Suprapubic skin (tissue), 4 donors: ENCODE results near the gene PLBD1. TPM values are rescaled to one million over a fixed set of nuclear protein-coding genes. Genes with fewer than 3 reads are reported as not detected.

Experiments
- DNase-seq, 2 donors: peaks; one replicate each; pipeline ENCODE4 v3.0.0-alpha.2; 2019; ENCODE audit warnings: low spot score in 2 of 2
- H3K27ac ChIP-seq: fragments of 200-600 bp; sonication (generic); one replicate; pipeline ENCODE4 v1.5.1; 2019
- H3K27me3 ChIP-seq: fragments of 200-600 bp; sonication (generic); one replicate; pipeline ENCODE4 v1.5.1; 2019
- H3K36me3 ChIP-seq: fragments of 200-600 bp; sonication (generic); one replicate; pipeline ENCODE4 v1.5.1; 2019
- H3K4me1 ChIP-seq: fragments of 200-600 bp; sonication (generic); one replicate; pipeline ENCODE4 v1.5.1; 2019
- H3K4me3 ChIP-seq: fragments of 200-600 bp; sonication (generic); one replicate; pipeline ENCODE4 v1.5.1; 2019; ENCODE audit warnings: mild to moderate bottlenecking
- H3K9me3 ChIP-seq: fragments of 200-600 bp; sonication (generic); one replicate; pipeline ENCODE4 v1.5.1; 2019
- CTCF ChIP-seq, 2 donors: fragments of 200-600 bp in 1 of 2; fragments of 450-650 bp in 1 of 2; sonication (generic) in 1 of 2; IDR thresholded peaks; one replicate each; pipeline ENCODE4 v1.5.1; 2016 to 2019; ENCODE audit warnings: antibody characterized with exemption in 2 of 2, mild to moderate bottlenecking in 1 of 2, moderate library complexity in 1 of 2
- EP300 ChIP-seq: sonication (generic); formaldehyde crosslinking; IDR thresholded peaks from one replicate; pipeline ENCODE4 v1.6.1; 2017; ENCODE audit warnings: antibody characterized with exemption
- POLR2A ChIP-seq, 2 donors: fragments of 450-650 bp; IDR thresholded peaks; one replicate each; pipeline ENCODE4 v1.6.1; 2017; ENCODE audit warnings: antibody characterized with exemption in 2 of 2, mild to moderate bottlenecking in 2 of 2, moderate library complexity in 2 of 2
- POLR2AphosphoS5 ChIP-seq, 3 donors: sonication (generic); formaldehyde crosslinking; IDR thresholded peaks; one replicate each; pipeline ENCODE4 v1.6.1; 2017; ENCODE audit warnings: antibody characterized with exemption in 3 of 3
- WGBS: methylation state at CpG from one replicate; pipeline ENCODE4 v1.1.5; 2018; 5-methylcytosine and 5-hydroxymethylcytosine counted together
- total RNA-seq, 4 donors: library from RNA; depleted of rRNA; stranded (reverse); fragments of >200 nt; gene quantifications; one replicate each; pipeline ENCODE4 v1.1.0, GENCODE V29; 2016

PLBD1 gene
- total RNA-seq, 4 donors from 2014 or later = 10.6 to 22.0 (median 18.1) TPM

GRCh38 chr12:14591719-14592118 is 24.0 kb upstream of the PLBD1 start:
- no peaks in the 10 kb centered on the region for H3K36me3 ChIP-seq
- no peak for DNase-seq
- 51% methylated on average over 1 of the region's 1 CpG for WGBS
- H3K4me1 ChIP-seq = no peaks in the 10 kb centered on the region
- TF ChIP-seq POLR2AphosphoS5 (IDR thresholded peaks at IDR 0.05) (no peak), EP300 (no peak), CTCF (IDR thresholded peaks at IDR 0.05) (no peak), POLR2A (IDR thresholded peaks at IDR 0.05) (no peak)
- no peaks in the 10 kb centered on the region for H3K27me3 ChIP-seq
- H3K4me3 ChIP-seq = no peak overlapping the region
- H3K9me3 ChIP-seq = no peaks in the 10 kb centered on the region
- H3K27ac ChIP-seq = no peak overlapping the region

- WGBS = 88% methylated on average over 6 of the region's 18 CpGs
- Histone ChIP-seq H3K4me3 (no peak overlapping the region), H3K9me3 (no peaks in the 10 kb centered on the region), H3K36me3 (no peaks in the 10 kb centered on the region), H3K27ac (no peak overlapping the region), H3K27me3 (no peaks in the 10 kb centered on the region), H3K4me1 (no peaks in the 10 kb centered on the region)
- TF ChIP-seq POLR2AphosphoS5 (IDR thresholded peaks at IDR 0.05) = no peak
- TF ChIP-seq CTCF (IDR thresholded peaks at IDR 0.05) = no peak
- TF ChIP-seq POLR2A (IDR thresholded peaks at IDR 0.05) = no peak
- no peak for TF ChIP-seq EP300
- DNase-seq = no peak
Measured at GRCh38 chr12:14589169-14590004, 21.7 kb upstream of the PLBD1 start.

- Histone ChIP-seq H3K36me3 (no peaks in the 10 kb centered on the region), H3K27ac (no peak overlapping the region), H3K4me1 (no peaks in the 10 kb centered on the region), H3K27me3 (no peaks in the 10 kb centered on the region), H3K4me3 (no peak overlapping the region), H3K9me3 (no peaks in the 10 kb centered on the region)
- TF ChIP-seq CTCF (IDR thresholded peaks at IDR 0.05) (no peak), POLR2A (IDR thresholded peaks at IDR 0.05) (no peak), EP300 (no peak), POLR2AphosphoS5 (IDR thresholded peaks at IDR 0.05) (no peak)
- 78% methylated on average over 3 of the region's 3 CpGs for WGBS
- DNase-seq = no peak
Measured at GRCh38 chr12:14588571-14588970, 20.9 kb upstream of the PLBD1 start.

GRCh38 chr12:14578646-14579045 is 11.0 kb upstream of the PLBD1 start:
- Histone ChIP-seq H3K9me3 (no peaks in the 10 kb centered on the region), H3K36me3 (no peaks in the 10 kb centered on the region), H3K4me3 (no peak overlapping the region), H3K27me3 (no peaks in the 10 kb centered on the region), H3K27ac (no peak overlapping the region), H3K4me1 (no peaks in the 10 kb centered on the region)
- TF ChIP-seq CTCF (IDR thresholded peaks at IDR 0.05) = no peak
- WGBS = 89% methylated on average over 8 of the region's 8 CpGs
- no peak for DNase-seq

- H3K27me3 ChIP-seq = no peaks in the 10 kb centered on the region
- H3K36me3 ChIP-seq = no peaks in the 10 kb centered on the region
- no peak overlapping the region for H3K4me3 ChIP-seq
- H3K27ac ChIP-seq = no peak overlapping the region
- 69% methylated on average over 1 of the region's 1 CpG for WGBS
- H3K9me3 ChIP-seq = no peaks in the 10 kb centered on the region
- DNase-seq = no peak
- TF ChIP-seq POLR2A (IDR thresholded peaks at IDR 0.05) (no peak), POLR2AphosphoS5 (IDR thresholded peaks at IDR 0.05) (no peak), EP300 (no peak), CTCF (IDR thresholded peaks at IDR 0.05) (no peak)
- H3K4me1 ChIP-seq = no peaks in the 10 kb centered on the region
Measured at GRCh38 chr12:14577344-14577743, 9.7 kb upstream of the PLBD1 start.
